Measurements from ENCODE around the gene GUK1.
"Not testable (repeated sequence)": the region's sequence is repeated elsewhere in the genome, so short reads cannot be mapped to it uniquely, and the experiment has no call there.

GUK1 gene

GRCh38 chr1:228165372-228166169 lies 25.5 kb downstream of the GUK1 start, which contains the start of gene IBA57:
IBA57 (plus strand) TSS chr1:228165804; CDS start chr1:228165817, 13 bp downstream.
- Histone ChIP-seq H3K36me3 (ENCODE audit: control insufficient read depth, insufficient read depth, low read length) (no peaks in the 10 kb centered on the region), H3K4me1 (ENCODE audit: control insufficient read depth, insufficient read depth, low read length) (peaks cover 19% of the 10 kb centered on the region), H3K4me3 (ENCODE audit: low read depth, low read length) (peak within 1 kb of the TSS; percentile 87), H3K27ac (ENCODE audit: low read depth, low read length) (peak within 1 kb of the TSS; percentile 99), H3K9me3 (ENCODE audit: control insufficient read depth, insufficient read depth, low read depth, low read length) (no peaks in the 10 kb centered on the region), H3K9ac (ENCODE audit: low read length) (peak within 1 kb of the TSS; percentile 99), H3K27me3 (ENCODE audit: control insufficient read depth, insufficient read depth, low read length) (no peaks in the 10 kb centered on the region)

- Histone ChIP-seq H3K27ac (ENCODE audit: low read depth, low read length) (peak overlapping the region; percentile 99), H3K9ac (ENCODE audit: low read length) (peak overlapping the region; percentile 51), H3K36me3 (ENCODE audit: control insufficient read depth, insufficient read depth, low read length) (no peaks in the 10 kb centered on the region), H3K9me3 (ENCODE audit: control insufficient read depth, insufficient read depth, low read depth, low read length) (no peaks in the 10 kb centered on the region), H3K4me3 (ENCODE audit: low read depth, low read length) (peak overlapping the region; percentile 87), H3K4me1 (ENCODE audit: control insufficient read depth, insufficient read depth, low read length) (peaks cover 19% of the 10 kb centered on the region), H3K27me3 (ENCODE audit: control insufficient read depth, insufficient read depth, low read length) (no peaks in the 10 kb centered on the region)
Observed at GRCh38 chr1:228166170-228166936, 26.3 kb downstream of the GUK1 start.

GRCh38 chr1:228168563-228169270 lies 28.6 kb downstream of the GUK1 start:
- no peak overlapping the region for H3K9ac ChIP-seq (ENCODE audit: low read length)
- H3K4me3 ChIP-seq (ENCODE audit: low read depth, low read length): no peak overlapping the region
- H3K27me3 ChIP-seq (ENCODE audit: control insufficient read depth, insufficient read depth, low read length): no peaks in the 10 kb centered on the region
- H3K4me1 ChIP-seq (ENCODE audit: control insufficient read depth, insufficient read depth, low read length): peaks cover 4% of the 10 kb centered on the region
- H3K36me3 ChIP-seq (ENCODE audit: control insufficient read depth, insufficient read depth, low read length): no peaks in the 10 kb centered on the region
- H3K9me3 ChIP-seq (ENCODE audit: control insufficient read depth, insufficient read depth, low read depth, low read length): no peaks in the 10 kb centered on the region
- no peak overlapping the region for H3K27ac ChIP-seq (ENCODE audit: low read depth, low read length)

- Histone ChIP-seq H3K9ac (ENCODE audit: low read length) (no peak overlapping the region), H3K36me3 (ENCODE audit: control insufficient read depth, insufficient read depth, low read length) (no peaks in the 10 kb centered on the region), H3K4me1 (ENCODE audit: control insufficient read depth, insufficient read depth, low read length) (peaks cover 5% of the 10 kb centered on the region), H3K4me3 (ENCODE audit: low read depth, low read length) (no peak overlapping the region), H3K9me3 (ENCODE audit: control insufficient read depth, insufficient read depth, low read depth, low read length) (no peaks in the 10 kb centered on the region), H3K27ac (ENCODE audit: low read depth, low read length) (no peak overlapping the region), H3K27me3 (ENCODE audit: control insufficient read depth, insufficient read depth, low read length) (no peaks in the 10 kb centered on the region)
Observed at GRCh38 chr1:228169345-228169744, 29.3 kb downstream of the GUK1 start.

- Histone ChIP-seq H3K4me1 (ENCODE audit: control insufficient read depth, insufficient read depth, low read length) (peaks cover 11% of the 10 kb centered on the region), H3K27ac (ENCODE audit: low read depth, low read length) (no peak overlapping the region), H3K36me3 (ENCODE audit: control insufficient read depth, insufficient read depth, low read length) (peaks cover 4% of the 10 kb centered on the region), H3K9ac (ENCODE audit: low read length) (no peak overlapping the region), H3K27me3 (ENCODE audit: control insufficient read depth, insufficient read depth, low read length) (no peaks in the 10 kb centered on the region), H3K9me3 (ENCODE audit: control insufficient read depth, insufficient read depth, low read depth, low read length) (no peaks in the 10 kb centered on the region), H3K4me3 (ENCODE audit: low read depth, low read length) (no peak overlapping the region)
Observed at GRCh38 chr1:228170666-228171065, 30.6 kb downstream of the GUK1 start.

GRCh38 chr1:228171221-228171891 lies 31.3 kb downstream of the GUK1 start:
- Histone ChIP-seq H3K4me3 (ENCODE audit: low read depth, low read length) (no peak overlapping the region), H3K9ac (ENCODE audit: low read length) (no peak overlapping the region), H3K27me3 (ENCODE audit: control insufficient read depth, insufficient read depth, low read length) (no peaks in the 10 kb centered on the region), H3K27ac (ENCODE audit: low read depth, low read length) (no peak overlapping the region), H3K4me1 (ENCODE audit: control insufficient read depth, insufficient read depth, low read length) (peaks cover 11% of the 10 kb centered on the region), H3K9me3 (ENCODE audit: control insufficient read depth, insufficient read depth, low read depth, low read length) (no peaks in the 10 kb centered on the region), H3K36me3 (ENCODE audit: control insufficient read depth, insufficient read depth, low read length) (peaks cover 4% of the 10 kb centered on the region)

GRCh38 chr1:228172591-228173527 lies 32.8 kb downstream of the GUK1 start:
- Histone ChIP-seq H3K9me3 (ENCODE audit: control insufficient read depth, insufficient read depth, low read depth, low read length) (no peaks in the 10 kb centered on the region), H3K9ac (ENCODE audit: low read length) (no peak overlapping the region), H3K27ac (ENCODE audit: low read depth, low read length) (no peak overlapping the region), H3K4me3 (ENCODE audit: low read depth, low read length) (no peak overlapping the region), H3K4me1 (ENCODE audit: control insufficient read depth, insufficient read depth, low read length) (peaks cover 11% of the 10 kb centered on the region), H3K27me3 (ENCODE audit: control insufficient read depth, insufficient read depth, low read length) (no peaks in the 10 kb centered on the region), H3K36me3 (ENCODE audit: control insufficient read depth, insufficient read depth, low read length) (peaks cover 4% of the 10 kb centered on the region)

- not testable (repeated sequence) for H3K36me3 ChIP-seq (ENCODE audit: control insufficient read depth, insufficient read depth, low read length); H3K9me3 ChIP-seq (ENCODE audit: control insufficient read depth, insufficient read depth, low read depth, low read length); H3K27me3 ChIP-seq (ENCODE audit: control insufficient read depth, insufficient read depth, low read length); H3K9ac ChIP-seq (ENCODE audit: low read length); H3K27ac ChIP-seq (ENCODE audit: low read depth, low read length)
- Histone ChIP-seq H3K4me1 (ENCODE audit: control insufficient read depth, insufficient read depth, low read length) (peaks cover 11% of the 10 kb centered on the region), H3K4me3 (ENCODE audit: low read depth, low read length) (peak overlapping the region; percentile 53)
Observed at GRCh38 chr1:228173528-228174481, 33.7 kb downstream of the GUK1 start.

- peak overlapping the region; percentile 71 for H3K4me3 ChIP-seq (ENCODE audit: low read depth, low read length)
- peaks cover 11% of the 10 kb centered on the region for H3K4me1 ChIP-seq (ENCODE audit: control insufficient read depth, insufficient read depth, low read length)
- H3K9ac ChIP-seq (ENCODE audit: low read length): peak overlapping the region; percentile 56
- no peaks in the 10 kb centered on the region for H3K27me3 ChIP-seq (ENCODE audit: control insufficient read depth, insufficient read depth, low read length)
- peaks cover 4% of the 10 kb centered on the region for H3K36me3 ChIP-seq (ENCODE audit: control insufficient read depth, insufficient read depth, low read length)
- H3K9me3 ChIP-seq (ENCODE audit: control insufficient read depth, insufficient read depth, low read depth, low read length): no peaks in the 10 kb centered on the region
- no peak overlapping the region for H3K27ac ChIP-seq (ENCODE audit: low read depth, low read length)
Observed at GRCh38 chr1:228174482-228175315, 34.6 kb downstream of the GUK1 start.
